OCI-LY1 (cell line): ENCODE measurements around the gene ERGIC1.

Experiments used
- H2AFZ ChIP-seq: fragments of 200-600 bp; sonication (generic), shearing (Covaris generic); 2 replicates; pipeline ENCODE4 v1.6.0; 2014; ENCODE audit warnings: antibody characterized with exemption, mild to moderate bottlenecking, low read length
- H3F3A ChIP-seq: fragments of 200-600 bp; sonication (generic), shearing (Covaris generic); 2 replicates; pipeline ENCODE4 v1.6.0; 2014; ENCODE audit warnings: mild to moderate bottlenecking, antibody characterized with exemption, low read length, moderate library complexity; ENCODE audit not compliant: insufficient read depth
- H3K27ac ChIP-seq: fragments of 200-600 bp; sonication (generic); 2 replicates; pipeline ENCODE4 v1.5.1; 2014; ENCODE audit warnings: low read length, mixed run types, mild to moderate bottlenecking, low read depth; ENCODE audit not compliant: poor library complexity, severe bottlenecking
- H3K27me3 ChIP-seq: fragments of 200-600 bp; sonication (generic); 2 replicates; pipeline ENCODE4 v1.6.0; 2014; ENCODE audit warnings: antibody characterized with exemption, mild to moderate bottlenecking, low read length, moderate library complexity; ENCODE audit not compliant: insufficient read depth
- H3K36me3 ChIP-seq: fragments of 200-600 bp; sonication (generic); 2 replicates; pipeline ENCODE4 v1.6.1; 2014; ENCODE audit warnings: mild to moderate bottlenecking, antibody characterized with exemption, low read length, moderate library complexity, mixed read lengths; ENCODE audit not compliant: insufficient read depth
- H3K4me1 ChIP-seq: fragments of 200-600 bp; sonication (generic); 2 replicates; pipeline ENCODE4 v1.5.1; 2014; ENCODE audit warnings: mild to moderate bottlenecking, low read length, moderate library complexity; ENCODE audit not compliant: insufficient read depth, severe bottlenecking
- H3K4me2 ChIP-seq: fragments of 200-600 bp; sonication (generic), shearing (Covaris generic); 2 replicates; pipeline ENCODE4 v1.6.1; 2014; ENCODE audit warnings: low read length
- H3K4me3 ChIP-seq: fragments of 200-600 bp; sonication (generic); 2 replicates; pipeline ENCODE4 v1.5.1; 2014; ENCODE audit warnings: low read length, low read depth, mild to moderate bottlenecking, mixed read lengths; ENCODE audit not compliant: poor library complexity, severe bottlenecking
- H3K79me2 ChIP-seq: fragments of 200-600 bp; shearing (Covaris generic); 2 replicates; pipeline ENCODE4 v1.6.1; 2016; ENCODE audit warnings: mixed run types, low read length, mixed read lengths; ENCODE audit not compliant: insufficient read depth
- H3K9ac ChIP-seq: fragments of 200-600 bp; sonication (generic), shearing (Covaris generic); 2 replicates; pipeline ENCODE4 v1.6.1; 2014; ENCODE audit warnings: mild to moderate bottlenecking, low read length, mixed read lengths
- H3K9me2 ChIP-seq: fragments of 200-600 bp; sonication (generic), shearing (Covaris generic); 2 replicates; pipeline ENCODE4 v1.6.1; 2014; ENCODE audit warnings: low read depth, mild to moderate bottlenecking, low read length, mixed read lengths
- H3K9me3 ChIP-seq: fragments of 200-600 bp; shearing (Covaris generic); 2 replicates; pipeline ENCODE4 v1.6.1; 2014; ENCODE audit warnings: low read length, mixed read lengths
- H4K20me1 ChIP-seq: fragments of 200-600 bp; sonication (generic), shearing (Covaris generic); 2 replicates; pipeline ENCODE4 v1.6.0; 2016; ENCODE audit warnings: mild to moderate bottlenecking, low read length; ENCODE audit not compliant: insufficient read depth
- EZH2 ChIP-seq: fragments of 200-600 bp; sonication (generic), shearing (Covaris generic); IDR thresholded peaks from 2 replicates; pipeline ENCODE4 v1.8.0; 2017; ENCODE audit warnings: borderline replicate concordance, mixed run types, mild to moderate bottlenecking, antibody characterized with exemption, low read length, moderate library complexity, mixed read lengths
- TF ChIP-seq, protein P1 (sequence below): fragments of 200-600 bp; sonication (generic), shearing (Covaris generic); IDR thresholded peaks from 2 replicates; pipeline ENCODE4 v1.5.1; 2017; ENCODE audit warnings: mild to moderate bottlenecking, antibody characterized with exemption, low read length, moderate library complexity, mixed read lengths

Gene ERGIC1

DNA sequence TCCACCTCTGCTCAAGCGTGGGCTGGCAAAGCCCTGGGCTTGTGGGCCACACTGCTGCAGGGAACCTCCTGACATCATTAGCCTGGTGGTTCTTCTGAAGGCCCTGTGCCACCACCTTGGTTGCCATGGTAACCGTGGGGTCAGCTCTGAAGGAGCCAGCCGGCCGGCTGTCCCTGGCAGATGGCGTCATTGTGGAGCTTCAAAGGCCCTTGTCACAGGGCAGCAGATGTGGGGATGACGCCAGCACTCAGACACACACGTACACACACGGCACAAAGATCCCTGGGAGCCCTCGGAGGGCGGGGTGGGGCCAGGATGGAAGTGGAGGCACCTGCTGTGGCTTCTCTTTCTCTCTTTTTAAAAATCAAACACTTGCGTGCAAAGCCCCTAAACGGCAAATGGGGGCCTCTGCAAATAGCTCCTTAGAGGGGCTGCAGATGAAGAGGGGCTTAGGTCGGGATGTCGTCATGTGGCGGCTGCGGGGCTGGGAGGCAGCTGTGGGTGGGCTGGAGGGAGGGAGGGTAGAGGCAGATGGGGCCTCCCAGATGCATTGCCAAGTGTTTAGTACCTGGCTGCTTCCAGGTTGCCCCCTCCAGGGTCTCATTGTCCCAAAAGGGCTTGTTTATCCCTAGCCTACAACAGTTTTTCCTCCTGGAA is 105.7 kb downstream of the ERGIC1 start:
- no peaks in the 10 kb centered on the region for H3K79me2 ChIP-seq
- no peak overlapping the region for H2AFZ ChIP-seq
- H3K9me3 ChIP-seq: no peaks in the 10 kb centered on the region
- H4K20me1 ChIP-seq: no peaks in the 10 kb centered on the region
- TF ChIP-seq, protein P1, sequence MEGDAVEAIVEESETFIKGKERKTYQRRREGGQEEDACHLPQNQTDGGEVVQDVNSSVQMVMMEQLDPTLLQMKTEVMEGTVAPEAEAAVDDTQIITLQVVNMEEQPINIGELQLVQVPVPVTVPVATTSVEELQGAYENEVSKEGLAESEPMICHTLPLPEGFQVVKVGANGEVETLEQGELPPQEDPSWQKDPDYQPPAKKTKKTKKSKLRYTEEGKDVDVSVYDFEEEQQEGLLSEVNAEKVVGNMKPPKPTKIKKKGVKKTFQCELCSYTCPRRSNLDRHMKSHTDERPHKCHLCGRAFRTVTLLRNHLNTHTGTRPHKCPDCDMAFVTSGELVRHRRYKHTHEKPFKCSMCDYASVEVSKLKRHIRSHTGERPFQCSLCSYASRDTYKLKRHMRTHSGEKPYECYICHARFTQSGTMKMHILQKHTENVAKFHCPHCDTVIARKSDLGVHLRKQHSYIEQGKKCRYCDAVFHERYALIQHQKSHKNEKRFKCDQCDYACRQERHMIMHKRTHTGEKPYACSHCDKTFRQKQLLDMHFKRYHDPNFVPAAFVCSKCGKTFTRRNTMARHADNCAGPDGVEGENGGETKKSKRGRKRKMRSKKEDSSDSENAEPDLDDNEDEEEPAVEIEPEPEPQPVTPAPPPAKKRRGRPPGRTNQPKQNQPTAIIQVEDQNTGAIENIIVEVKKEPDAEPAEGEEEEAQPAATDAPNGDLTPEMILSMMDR: no peak
- TF ChIP-seq EZH2: no peak
- H3K36me3 ChIP-seq: peaks cover 43% of the 10 kb centered on the region
- no peak overlapping the region for H3K27ac ChIP-seq
- no peak overlapping the region for H3K9ac ChIP-seq
- no peak overlapping the region for H3K4me2 ChIP-seq
- H3F3A ChIP-seq: no peaks in the 10 kb centered on the region
- no peaks in the 10 kb centered on the region for H3K4me1 ChIP-seq
- H3K9me2 ChIP-seq: no peaks in the 10 kb centered on the region
- no peaks in the 10 kb centered on the region for H3K27me3 ChIP-seq
- no peak overlapping the region for H3K4me3 ChIP-seq

DNA sequence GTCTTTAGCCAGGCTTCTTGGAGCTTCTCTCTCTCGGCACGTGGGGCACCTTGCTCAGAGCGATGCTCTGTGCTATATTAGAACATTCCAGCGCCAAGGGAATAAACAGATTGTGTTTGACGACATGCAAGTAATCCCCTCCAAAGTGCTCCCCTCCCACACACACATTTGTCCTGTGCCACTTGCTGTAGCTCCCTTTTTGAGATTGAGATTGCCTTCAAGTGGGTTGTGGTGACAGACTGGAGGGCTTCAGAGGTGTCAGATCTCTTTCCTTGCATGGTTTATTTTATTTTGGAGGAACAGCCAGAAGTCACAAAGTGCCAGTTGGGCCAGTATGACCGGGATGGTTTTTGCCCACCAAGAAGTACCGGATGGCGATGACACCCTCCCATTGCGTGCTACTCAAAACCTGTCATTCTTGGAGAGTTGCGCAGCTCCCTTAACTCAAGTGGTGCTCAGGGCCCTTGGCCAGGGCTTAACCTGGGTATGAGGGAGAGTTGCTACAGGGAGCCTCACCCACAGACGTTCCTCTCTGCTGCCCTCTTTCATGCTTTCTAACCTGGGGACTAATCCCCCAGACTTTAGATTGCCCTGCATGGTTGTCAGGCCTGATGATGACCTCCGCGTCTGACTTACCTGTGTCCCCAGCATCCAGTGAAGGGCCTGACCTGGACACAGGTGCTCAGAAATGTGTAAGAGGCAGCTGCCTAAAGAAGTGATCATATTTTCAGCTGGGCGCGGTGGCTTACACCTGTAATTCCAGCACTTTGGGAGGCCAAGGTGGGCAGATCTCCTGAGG is 106.4 kb downstream of the ERGIC1 start:
- no peaks in the 10 kb centered on the region for H3F3A ChIP-seq
- H3K9ac ChIP-seq: no peak overlapping the region
- H2AFZ ChIP-seq: no peak overlapping the region
- H3K27ac ChIP-seq: no peak overlapping the region
- H4K20me1 ChIP-seq: no peaks in the 10 kb centered on the region
- H3K9me3 ChIP-seq: no peaks in the 10 kb centered on the region
- H3K4me1 ChIP-seq: no peaks in the 10 kb centered on the region
- no peak for TF ChIP-seq EZH2
- TF ChIP-seq, protein P1: no peak
- no peak overlapping the region for H3K4me2 ChIP-seq
- H3K27me3 ChIP-seq: no peaks in the 10 kb centered on the region
- H3K79me2 ChIP-seq: no peaks in the 10 kb centered on the region
- no peaks in the 10 kb centered on the region for H3K9me2 ChIP-seq
- H3K36me3 ChIP-seq: peaks cover 39% of the 10 kb centered on the region
- no peak overlapping the region for H3K4me3 ChIP-seq

DNA sequence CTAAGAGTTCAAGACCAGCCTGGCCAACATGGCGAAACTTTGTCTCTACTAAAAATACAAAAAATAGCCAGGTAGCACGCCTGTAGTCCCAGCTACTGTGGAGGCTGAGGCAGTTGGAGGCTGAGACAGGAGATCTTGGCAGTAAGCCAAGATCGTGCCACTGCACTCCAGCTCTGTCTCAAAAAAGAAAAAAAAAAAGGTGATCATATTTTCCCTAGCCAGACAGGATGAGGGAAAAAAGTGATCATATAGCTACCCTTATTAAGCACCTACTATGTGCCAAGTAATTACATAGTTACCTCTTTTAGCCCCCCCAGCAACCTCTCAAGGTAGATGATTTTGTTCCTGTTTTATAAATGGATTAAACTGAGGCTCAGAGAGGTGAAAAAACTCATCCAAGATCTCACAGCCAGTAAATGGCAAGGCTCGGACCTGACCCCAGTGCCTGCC is 107.0 kb downstream of the ERGIC1 start:
- Histone ChIP-seq H3K4me3 (no peak overlapping the region), H3K79me2 (no peaks in the 10 kb centered on the region), H3K9me2 (no peaks in the 10 kb centered on the region), H4K20me1 (no peaks in the 10 kb centered on the region), H2AFZ (no peak overlapping the region), H3K27ac (no peak overlapping the region), H3K4me2 (no peak overlapping the region), H3K9me3 (no peaks in the 10 kb centered on the region), H3K27me3 (no peaks in the 10 kb centered on the region), H3K9ac (no peak overlapping the region), H3K4me1 (no peaks in the 10 kb centered on the region), H3F3A (no peaks in the 10 kb centered on the region), H3K36me3 (peaks cover 33% of the 10 kb centered on the region)
- TF ChIP-seq, protein P1: no peak
- TF ChIP-seq EZH2: no peak
